Hematopoietic multipotent progenitor cell treated with erythropoietin and hydrocortisone succinate and interleukin-3 and kit ligand, for 6 days (in vitro differentiated cells): ENCODE data around the gene UBE2S.

Experiments used
- DNase-seq: peaks from one replicate; pipeline ENCODE4 v3.0.0-alpha.2; 2015

Gene UBE2S

GRCh38 chr19:55382522-55383054, 25.0 kb downstream of the UBE2S start:
- DNase-seq = no peak

DNA sequence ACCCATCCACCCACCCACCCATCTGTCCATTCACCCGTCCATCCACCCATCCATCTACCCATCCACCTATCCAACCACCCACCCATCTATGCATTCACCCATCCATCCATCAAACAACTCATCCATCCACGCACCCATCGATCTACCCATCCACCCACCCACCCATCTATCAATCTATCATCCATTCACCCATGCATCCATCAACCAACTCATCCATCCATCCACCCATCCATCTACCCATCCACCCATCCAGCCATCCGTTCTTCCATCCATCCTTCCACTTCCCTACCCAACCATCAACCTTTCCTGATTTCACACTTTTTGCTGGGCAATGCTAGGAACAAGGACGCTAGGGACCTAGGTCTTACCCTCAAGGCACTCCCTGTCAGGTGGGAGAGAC, 25.6 kb downstream of the UBE2S start:
- DNase-seq = no peak

GRCh38 chr19:55379174-55379573, 28.4 kb downstream of the UBE2S start:
- DNase-seq = no peak

GRCh38 chr19:55377356-55378131, 30.0 kb downstream of the UBE2S start:
- DNase-seq = no peak

GRCh38 chr19:55376241-55376933, 31.2 kb downstream of the UBE2S start, which contains the start of gene TMEM190:
Gene TMEM190, plus strand, starts transcription at chr19:55376826. Its CDS starts 28 bp downstream, at chr19:55376854.
- peak; percentile 34 for DNase-seq

DNA sequence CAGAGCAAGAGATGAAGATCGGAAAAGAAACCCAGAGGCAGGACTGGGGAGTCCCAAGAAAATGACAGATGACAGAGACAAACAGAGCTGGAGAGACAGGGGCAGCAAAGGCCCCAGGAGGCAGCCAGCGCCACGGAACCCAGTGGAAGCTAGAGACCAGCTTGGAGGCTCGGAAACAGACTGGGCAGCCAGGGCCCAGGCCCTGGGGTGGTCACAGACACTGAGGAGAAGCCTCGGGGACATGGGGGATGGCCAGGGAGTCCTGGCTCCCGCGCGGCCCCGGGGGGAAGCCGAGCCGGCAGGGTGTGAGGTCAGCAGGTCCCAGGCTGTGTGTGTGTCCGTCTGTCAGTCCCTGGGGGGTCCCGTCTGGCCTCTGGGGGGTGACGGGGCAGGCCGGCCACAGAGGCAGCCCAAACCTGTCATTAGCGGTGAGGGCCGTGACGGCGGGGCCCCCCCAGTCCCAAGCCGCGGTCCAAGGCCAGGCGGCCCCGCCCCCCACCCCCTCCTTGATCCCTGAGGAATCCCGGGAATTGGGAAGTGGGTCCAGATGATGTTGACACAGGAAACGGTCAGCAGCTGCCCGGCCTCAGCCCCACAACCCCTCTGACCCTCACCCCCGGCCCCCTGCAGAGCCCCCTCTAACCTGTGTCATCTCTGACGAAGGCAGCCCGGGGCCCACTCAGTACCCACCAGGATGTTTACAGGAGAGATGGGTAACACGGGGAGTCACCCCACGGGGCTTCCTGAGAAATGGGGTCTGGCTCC, 33.4 kb downstream of the UBE2S start:
- DNase-seq = no peak

GRCh38 chr19:55373306-55373992, 34.1 kb downstream of the UBE2S start:
- DNase-seq = no peak

- no peak for DNase-seq
Measured at GRCh38 chr19:55372316-55373081, 35.1 kb downstream of the UBE2S start.

DNA sequence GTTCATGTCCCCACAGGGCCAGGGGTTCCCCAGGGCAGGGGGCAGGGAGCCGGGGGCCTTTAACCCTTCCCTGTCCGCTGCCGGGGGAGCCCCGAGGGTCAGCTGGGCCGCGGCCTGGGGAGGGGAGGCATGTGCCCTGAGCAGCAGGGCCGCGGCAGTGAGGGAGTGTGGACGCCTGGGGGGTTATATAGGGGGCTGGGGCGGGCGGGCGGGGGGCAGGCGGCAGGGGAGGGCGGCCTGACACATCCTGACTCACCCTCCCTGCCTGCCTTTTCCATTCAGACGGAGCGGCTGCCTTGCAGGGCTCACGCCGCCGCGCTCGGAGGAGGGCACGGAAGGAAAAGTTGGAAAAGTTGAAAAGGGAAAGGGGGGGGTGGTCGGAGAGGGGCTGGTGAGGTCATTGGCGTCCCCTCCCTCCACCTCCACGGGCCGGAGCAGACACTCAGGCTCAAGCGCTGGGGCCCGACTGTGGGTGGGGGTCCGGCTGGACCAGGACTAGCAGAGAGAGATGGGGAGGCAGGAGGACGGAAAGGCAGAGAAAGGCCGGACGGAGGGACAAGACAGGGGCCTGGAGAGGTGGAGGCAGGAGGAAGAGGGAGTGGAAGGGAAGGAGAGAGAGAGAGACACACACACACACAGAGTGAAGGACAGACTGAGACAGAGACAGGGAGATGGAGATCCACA, 37.1 kb downstream of the UBE2S start, which contains the start of gene IL11:
TSS of gene IL11 (minus strand) at position 159 of the 684 bp plus-strand sequence. CDS start at position 6, 153 bp downstream.
- no peak for DNase-seq

- DNase-seq = peak; percentile 57
Measured at GRCh38 chr19:55369653-55370304, 37.8 kb downstream of the UBE2S start.

GRCh38 chr19:55368701-55369563, 38.7 kb downstream of the UBE2S start:
- DNase-seq = peak; percentile 46

DNA sequence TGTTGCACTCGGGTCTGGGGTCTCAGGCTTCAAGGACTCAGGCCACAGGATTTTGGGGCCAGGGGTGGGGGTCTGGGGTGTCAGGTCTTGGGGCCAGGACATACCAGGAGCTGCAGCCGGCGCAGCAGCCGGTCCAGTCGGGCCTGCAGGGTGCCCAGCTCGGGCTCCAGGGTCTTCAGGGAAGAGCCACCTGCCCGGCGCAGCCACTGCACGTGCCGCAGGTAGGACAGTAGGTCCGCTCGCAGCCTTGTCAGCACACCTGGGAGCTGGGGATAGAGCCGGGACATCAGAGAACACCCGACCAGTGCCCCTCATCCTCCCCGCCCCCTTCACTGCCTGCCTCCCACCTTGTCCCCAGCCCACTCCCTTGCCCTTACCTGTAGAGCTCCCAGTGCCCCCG, 39.5 kb downstream of the UBE2S start:
- DNase-seq = no peak

DNA sequence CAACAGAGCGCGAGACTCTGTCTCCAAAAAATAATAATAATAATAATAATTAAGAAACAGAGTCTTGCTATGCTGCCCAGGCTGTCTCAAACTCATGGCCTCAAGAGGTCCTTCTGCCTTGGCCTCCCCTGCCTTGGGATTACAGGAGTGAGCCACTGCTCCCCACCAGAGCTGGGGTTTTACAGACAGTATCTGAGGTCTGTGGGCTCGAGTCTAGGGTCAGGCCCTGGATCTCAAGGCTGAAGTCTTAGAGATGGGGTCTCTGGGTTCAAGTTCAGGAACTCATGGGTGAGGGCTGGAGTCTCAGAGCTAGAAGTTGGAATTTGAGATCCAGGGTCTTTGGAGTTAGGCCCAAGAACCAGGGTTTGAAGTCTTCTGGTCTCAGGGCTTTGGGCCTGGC, 40.8 kb downstream of the UBE2S start:
- DNase-seq = no peak

DNA sequence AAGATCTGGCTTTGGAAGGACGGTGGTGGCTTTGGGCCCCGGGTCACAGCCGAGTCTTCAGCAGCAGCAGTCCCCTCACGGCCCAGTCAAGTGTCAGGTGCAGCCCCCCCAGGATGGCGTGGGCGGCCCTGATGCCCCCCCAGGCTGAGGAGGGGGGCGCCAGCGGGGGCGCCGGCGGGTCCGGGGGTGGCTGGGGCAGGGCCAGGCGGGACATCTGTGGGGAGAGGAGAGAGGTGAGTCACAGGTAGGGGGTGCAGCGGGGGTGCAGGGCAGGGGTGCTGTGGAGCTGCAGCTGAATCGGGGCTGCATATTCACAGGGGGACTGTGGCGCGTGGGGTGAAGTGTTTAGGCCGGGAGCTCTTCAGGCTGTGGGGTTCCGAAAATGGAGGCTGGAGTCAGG, 41.6 kb downstream of the UBE2S start:
- no peak for DNase-seq

GRCh38 chr19:55365245-55365644, 42.3 kb downstream of the UBE2S start:
- no peak for DNase-seq

- DNase-seq = no peak
Measured at GRCh38 chr19:55362990-55363716, 44.4 kb downstream of the UBE2S start, which contains the start of gene GARIN5B. Gene GARIN5B, minus strand, starts transcription at chr19:55363260. Its CDS starts 194 bp downstream, at chr19:55363066.

DNA sequence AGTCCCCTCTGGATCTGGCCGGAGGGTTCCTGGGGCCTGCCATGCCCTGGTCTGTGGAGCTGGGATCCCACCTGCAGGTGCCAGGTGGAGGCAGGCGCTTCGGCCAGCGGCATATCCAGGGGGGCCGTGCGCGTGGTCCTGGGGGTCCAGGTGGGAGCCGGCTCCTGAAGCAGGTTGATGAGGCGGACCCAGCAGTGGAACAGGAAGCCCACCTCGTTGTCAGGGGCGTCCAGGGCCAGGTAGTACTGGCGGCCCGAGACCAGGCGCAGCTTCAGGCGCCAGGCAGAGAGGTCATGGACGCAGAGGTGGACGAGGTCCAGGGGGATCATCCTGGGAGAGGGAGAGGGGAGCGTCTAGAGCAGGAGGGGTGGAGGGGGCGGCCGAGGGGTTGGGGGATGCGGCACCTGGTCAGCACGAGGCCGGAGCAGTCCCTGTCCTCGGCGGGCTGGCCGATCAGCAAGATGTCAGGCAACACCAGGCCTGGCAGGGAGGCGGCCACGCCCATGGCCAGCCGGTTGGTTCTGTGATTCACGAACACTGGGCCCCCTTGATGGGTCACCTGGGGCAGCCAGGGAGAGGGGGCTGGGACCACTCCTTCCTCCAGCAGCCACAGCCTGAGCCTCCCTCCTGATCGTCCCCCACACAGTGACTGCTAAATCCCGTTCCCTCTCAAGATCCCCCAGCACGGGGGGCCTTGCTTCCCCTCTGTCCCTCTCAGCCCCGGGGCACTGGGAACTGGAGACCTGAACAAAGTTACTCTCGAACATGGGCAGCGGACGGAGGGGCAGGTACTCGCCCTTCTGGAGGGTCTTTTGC, 45.2 kb downstream of the UBE2S start:
- DNase-seq = no peak

GRCh38 chr19:55360902-55361301, 46.7 kb downstream of the UBE2S start:
- no peak for DNase-seq
